K562 (cell line): Measurements from ENCODE around the gene SLC38A2. TPM values are rescaled to one million over a fixed set of nuclear protein-coding genes. Genes with fewer than 3 reads are reported as not detected.
A peak's percentile ranks its signal among the peaks of the same experiment; 100 is the strongest.

Source experiments
- ATAC-seq: fragments of 200-7000 bp; cut with Tn5 transposase; 3 replicates; pipeline ENCODE4 v1.9.1; 2020; ENCODE audit warnings: moderate library complexity
- BruUV-seq: library from RNA; stranded (reverse); fragments of 400-500 nt; replicated peaks from 2 replicates; lab custom pipeline; 2021; lab: Mats Ljungman, UMichigan
- CTCF ChIA-PET: fragments of 300-600 bp; formaldehyde crosslinking; extraction: SDS; loops from one replicate; lab custom pipeline; 2021; ENCODE audit warnings: low intra/inter-chr PET ratio; lab: Yijun Ruan, JAX
- POLR2A ChIA-PET: fragments of 300-600, 350-650 bp; sonication (Branson Sonifier 250); formaldehyde crosslinking; extraction: SDS; loops from one replicate; lab custom pipeline; 2021; ENCODE audit warnings: antibody characterized with exemption, inconsistent platforms; lab: Yijun Ruan, JAX
- DNase-seq, 4 experiments: peaks; one replicate each; pipeline versions ENCODE4 v3.0.0 to v3.0.0-alpha.2; 2011 to 2018; ENCODE audit warnings: low spot score in 3 of 4, mixed read lengths in 3 of 4; ENCODE audit errors: extremely low read depth in 1 of 4
- FAIRE-seq: peaks from 2 replicates; lab custom pipeline; 2011; peaks lifted over from hg19 to GRCh38; lab: Jason Lieb, UNC
- H2AFZ ChIP-seq: 2 replicates; pipeline ENCODE4 v1.6.0; 2011; ENCODE audit warnings: low read depth, low read length, control low read depth, inconsistent platforms
- H3K27ac ChIP-seq: fragments of 200-600 bp; 3 replicates; pipeline ENCODE4 v1.8.0; 2011; ENCODE audit warnings: low read depth, mild to moderate bottlenecking, control low read depth, inconsistent platforms, low read length, moderate library complexity, mixed read lengths; ENCODE audit errors: extremely low read depth
- H3K27me3 ChIP-seq, 2 experiments: fragments of 300-600 bp in 1 of 2; 2 replicates in 1 of 2; 3 replicates in 1 of 2; pipeline versions ENCODE4 v1.6.0 to v1.8.0; 2011; ENCODE audit warnings: inconsistent platforms in 2 of 2, low read length in 2 of 2, mild to moderate bottlenecking in 1 of 2, mixed read lengths in 1 of 2, moderate library complexity in 1 of 2; ENCODE audit not compliant: control insufficient read depth in 2 of 2, insufficient read depth in 2 of 2
- H3K36me3 ChIP-seq: fragments of 300-600 bp; 3 replicates; pipeline ENCODE4 v1.8.0; 2011; ENCODE audit warnings: mild to moderate bottlenecking, low read length, inconsistent platforms; ENCODE audit not compliant: control insufficient read depth, insufficient read depth
- H3K4me1 ChIP-seq, 2 experiments: fragments of 200-600 bp in 1 of 2; replicated peaks in 1 of 2; 2 replicates in 1 of 2; 3 replicates in 1 of 2; pipeline versions ENCODE4 v1.5.1 to v1.8.0; 2011; ENCODE audit warnings: inconsistent platforms in 2 of 2, low read length in 2 of 2, mild to moderate bottlenecking in 1 of 2, mixed read lengths in 1 of 2, moderate library complexity in 1 of 2; ENCODE audit not compliant: control insufficient read depth in 2 of 2, insufficient read depth in 2 of 2
- H3K4me2 ChIP-seq: 2 replicates; pipeline ENCODE4 v1.6.1; 2011; ENCODE audit warnings: low read length, control low read depth, inconsistent platforms, mixed read lengths; ENCODE audit not compliant: insufficient read depth
- H3K4me3 ChIP-seq: fragments of 200-600 bp; sonication (generic), shearing (Covaris generic); 2 replicates; pipeline ENCODE4 v1.5.1; 2016; ENCODE audit warnings: control low read depth, inconsistent platforms
- H3K79me2 ChIP-seq: fragments of 200-600 bp; 3 replicates; pipeline ENCODE4 v1.8.0; 2011; ENCODE audit warnings: low read length, inconsistent platforms; ENCODE audit not compliant: control insufficient read depth, insufficient read depth
- H3K9ac ChIP-seq, 2 experiments: 2 replicates each; pipeline versions ENCODE4 v1.6.0 to v1.6.1; 2011; ENCODE audit warnings: low read depth in 2 of 2, low read length in 2 of 2, control low read depth in 1 of 2, inconsistent platforms in 1 of 2, mild to moderate bottlenecking in 1 of 2, mixed read lengths in 1 of 2; ENCODE audit not compliant: insufficient read depth in 1 of 2
- H3K9me1 ChIP-seq: one replicate; pipeline ENCODE4 v1.6.0; 2011; ENCODE audit warnings: inconsistent platforms, mild to moderate bottlenecking, low read length, moderate library complexity; ENCODE audit not compliant: control insufficient read depth, insufficient read depth
- H3K9me3 ChIP-seq: replicated peaks from 2 replicates; pipeline ENCODE4 v1.5.1; 2011; ENCODE audit warnings: low read depth, low read length, inconsistent platforms; ENCODE audit not compliant: control insufficient read depth, insufficient read depth
- H4K20me1 ChIP-seq: replicated peaks from 2 replicates; pipeline ENCODE4 v1.6.1; 2011; ENCODE audit warnings: low read length, inconsistent platforms, mixed read lengths; ENCODE audit not compliant: control insufficient read depth, insufficient read depth
- ATF3 ChIP-seq, 2 experiments: fragments of 450-650 bp in 1 of 2; sonication (generic) in 1 of 2; formaldehyde crosslinking in 1 of 2; IDR thresholded peaks in 1 of 2; conservative IDR thresholded peaks in 1 of 2; 2 replicates each; pipeline versions ENCODE4 v1.6.1 to v1.8.1; 2016 to 2023; ENCODE audit warnings: mild to moderate bottlenecking in 2 of 2, moderate library complexity in 2 of 2, inconsistent platforms in 1 of 2, missing genetic modification reagents in 1 of 2
- ELF2 ChIP-seq: fragments of 250-450 bp; sonication (Bioruptor Pico); IDR thresholded peaks from 2 replicates; pipeline ENCODE4 v1.5.0; 2021; ENCODE audit warnings: mild to moderate bottlenecking
- HMGXB4 ChIP-seq: sonication (generic); formaldehyde crosslinking; IDR thresholded peaks from 2 replicates; pipeline ENCODE4 v1.8.1; 2023; ENCODE audit warnings: mild to moderate bottlenecking, missing genetic modification reagents
- PML ChIP-seq: IDR thresholded peaks from 2 replicates; pipeline ENCODE4 v1.6.1; 2012; ENCODE audit warnings: low read length, inconsistent platforms
- TBL1XR1 ChIP-seq, 2 experiments: IDR thresholded peaks; 2 replicates each; pipeline ENCODE4 v1.6.1; 2012; ENCODE audit warnings: improper control_type of control experiment in 2 of 2, low read length in 2 of 2, mild to moderate bottlenecking in 1 of 2
- XRCC3 ChIP-seq: fragments of 450-650 bp; IDR thresholded peaks from 2 replicates; pipeline ENCODE4 v1.6.1; 2017; ENCODE audit warnings: mild to moderate bottlenecking, moderate library complexity
- ZBTB1 ChIP-seq: sonication (generic); formaldehyde crosslinking; IDR thresholded peaks from 2 replicates; pipeline ENCODE4 v1.8.1; 2023; ENCODE audit warnings: missing genetic modification reagents, low read depth, mild to moderate bottlenecking, borderline replicate concordance
- ZNF3 ChIP-seq: fragments of 250-450 bp; sonication (Bioruptor Pico); IDR thresholded peaks from 2 replicates; pipeline ENCODE4 v1.5.0; 2021; ENCODE audit warnings: mild to moderate bottlenecking, moderate library complexity
- WGBS: fragments of 100-300 bp; shearing (Covaris generic); methylation state at CpG from one replicate; pipeline ENCODE4 v1.1.6; 2016; ENCODE audit warnings: low coverage, mixed read lengths; ENCODE audit not compliant: insufficient coverage; ENCODE audit errors: missing lambda C conversion rate; 5-methylcytosine and 5-hydroxymethylcytosine counted together
- in situ Hi-C: fragments of 300-500 bp; cut with MboI; formaldehyde crosslinking; loops from 4 replicates; pipeline ENCODE4 v1.15.0; 2018; ENCODE audit warnings: inconsistent platforms, mixed read lengths
- intact Hi-C: fragments of 100-400 bp; cut with micrococcal nuclease; formaldehyde crosslinking; loops from 2 replicates; pipeline ENCODE4 v1.14.2; 2022
- polyA plus RNA-seq, 8 experiments: library from polyadenylated mRNA; depleted of rRNA in 4 of 8; stranded (reverse) in 5 of 8; unstranded in 3 of 8; fragments of >200 nt; fragmentation: Nextera tagmentation in 2 of 8; fragmentation: Illumina TruSeq in 1 of 8; extraction: Ambion mirVana in 2 of 8; extraction: Trizol in 1 of 8; gene quantifications; 2 replicates each; pipeline versions ENCODE4 v1.2.1 to v1.2.3, GENCODE V29; 2011 to 2014; ENCODE audit warnings: inconsistent platforms in 1 of 8, missing spikeins in 1 of 8
- total RNA-seq, 7 experiments: library from RNA; depleted of rRNA in 6 of 7; stranded (reverse); fragments of >200 nt in 6 of 7; fragmentation: Illumina TruSeq in 2 of 7; extraction: Trizol in 2 of 7; gene quantifications; 2 replicates each; pipeline versions ENCODE4 v1.2.1 to v1.2.3, GENCODE V29; 2011 to 2021; ENCODE audit warnings: low replicate concordance in 1 of 7
- TF ChIP-seq, protein P1 (sequence below): fragments of 250-450 bp; sonication (Bioruptor Pico); IDR thresholded peaks from 2 replicates; pipeline ENCODE4 v1.4.0; 2020
- TF ChIP-seq, protein P2 (sequence below): fragments of 450-650 bp; formaldehyde crosslinking; IDR thresholded peaks from 2 replicates; pipeline ENCODE4 v1.4.0; 2020; ENCODE audit warnings: mild to moderate bottlenecking

SLC38A2 gene
- total and polyA plus RNA-seq, 9 of the 15 experiments (the other 6 are each of a cell fraction or from before 2014, with no cell fraction given) = 98.7 to 292 (median 143) TPM

DNA sequence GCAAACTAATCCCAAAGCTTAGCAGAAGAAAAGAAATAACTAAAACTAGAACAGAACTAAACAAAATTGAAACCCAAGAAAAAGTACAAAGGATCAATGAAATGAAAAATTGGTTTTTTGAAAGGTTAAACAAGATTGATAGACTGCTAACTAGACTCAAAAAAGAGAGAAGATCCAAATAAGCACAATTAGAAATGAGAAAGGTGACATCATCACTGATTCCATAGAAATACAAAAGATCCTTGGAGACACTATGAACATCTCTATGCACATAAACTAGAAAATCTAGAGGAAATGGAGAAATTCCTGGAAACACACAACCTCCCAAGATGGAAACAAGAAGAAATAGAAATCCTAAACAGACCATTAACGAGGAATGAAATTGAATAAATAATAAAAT lies 47.1 kb upstream of the SLC38A2 start (continued):
- TF ChIP-seq ATF3 (IDR thresholded peaks at IDR 0.05) (peak; percentile 69), ATF3 (CRISPR knock-in tag; conservative IDR thresholded peaks at IDR 0.05) (no peak), XRCC3 (no peak), ELF2 (CRISPR knock-in tag) (no peak), ZNF3 (CRISPR knock-in tag) (no peak), ZBTB1 (CRISPR knock-in tag) (no peak), TBL1XR1 (IDR thresholded peaks at IDR 0.05; ENCODE audit: low read length in 2 of 2) (no peak)
- TF ChIP-seq, all 486 proteins: peak for 1

DNA sequence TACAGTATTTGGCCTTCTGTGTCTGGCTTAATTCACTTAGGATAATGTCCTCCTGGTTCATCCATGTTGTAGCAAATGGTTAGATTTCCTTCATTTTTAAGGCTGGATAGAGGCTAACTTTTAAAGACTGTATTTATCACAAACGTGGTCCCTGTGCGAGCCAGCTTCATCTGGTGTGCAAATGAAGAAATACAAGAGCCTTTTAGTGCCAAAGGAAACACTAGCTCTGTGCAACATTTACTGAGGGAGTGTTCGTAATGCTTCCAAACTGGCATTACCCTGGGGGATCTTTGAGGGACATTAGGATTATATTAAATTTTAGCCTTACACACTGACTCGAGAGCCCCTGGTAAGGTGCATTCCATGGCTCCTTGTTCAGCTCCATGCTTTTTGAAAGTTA lies 43.0 kb upstream of the SLC38A2 start:
- CTCF ChIA-PET = no interaction called here
- Histone ChIP-seq H3K27me3 (no peaks in the 10 kb centered on the region), H3K4me3 (no peak overlapping the region), H3K4me1 (no peaks in the 10 kb centered on the region), H2AFZ (no peak overlapping the region), H3K36me3 (no peaks in the 10 kb centered on the region), H3K9me1 (no peaks in the 10 kb centered on the region), H3K27ac (no peak overlapping the region), H3K4me2 (no peak overlapping the region), H3K9ac (no peak overlapping the region), H4K20me1 (no peaks in the 10 kb centered on the region), H3K79me2 (no peaks in the 10 kb centered on the region), H3K9me3 (no peaks in the 10 kb centered on the region)
- ATAC-seq = no peak
- peak; percentile 15 for FAIRE-seq
- no TSS peak for BruUV-seq
- in situ Hi-C loops (no loop called here), intact Hi-C loops (no loop called here)
- TF ChIP-seq PML = no peak
- TF ChIP-seq, protein P1, sequence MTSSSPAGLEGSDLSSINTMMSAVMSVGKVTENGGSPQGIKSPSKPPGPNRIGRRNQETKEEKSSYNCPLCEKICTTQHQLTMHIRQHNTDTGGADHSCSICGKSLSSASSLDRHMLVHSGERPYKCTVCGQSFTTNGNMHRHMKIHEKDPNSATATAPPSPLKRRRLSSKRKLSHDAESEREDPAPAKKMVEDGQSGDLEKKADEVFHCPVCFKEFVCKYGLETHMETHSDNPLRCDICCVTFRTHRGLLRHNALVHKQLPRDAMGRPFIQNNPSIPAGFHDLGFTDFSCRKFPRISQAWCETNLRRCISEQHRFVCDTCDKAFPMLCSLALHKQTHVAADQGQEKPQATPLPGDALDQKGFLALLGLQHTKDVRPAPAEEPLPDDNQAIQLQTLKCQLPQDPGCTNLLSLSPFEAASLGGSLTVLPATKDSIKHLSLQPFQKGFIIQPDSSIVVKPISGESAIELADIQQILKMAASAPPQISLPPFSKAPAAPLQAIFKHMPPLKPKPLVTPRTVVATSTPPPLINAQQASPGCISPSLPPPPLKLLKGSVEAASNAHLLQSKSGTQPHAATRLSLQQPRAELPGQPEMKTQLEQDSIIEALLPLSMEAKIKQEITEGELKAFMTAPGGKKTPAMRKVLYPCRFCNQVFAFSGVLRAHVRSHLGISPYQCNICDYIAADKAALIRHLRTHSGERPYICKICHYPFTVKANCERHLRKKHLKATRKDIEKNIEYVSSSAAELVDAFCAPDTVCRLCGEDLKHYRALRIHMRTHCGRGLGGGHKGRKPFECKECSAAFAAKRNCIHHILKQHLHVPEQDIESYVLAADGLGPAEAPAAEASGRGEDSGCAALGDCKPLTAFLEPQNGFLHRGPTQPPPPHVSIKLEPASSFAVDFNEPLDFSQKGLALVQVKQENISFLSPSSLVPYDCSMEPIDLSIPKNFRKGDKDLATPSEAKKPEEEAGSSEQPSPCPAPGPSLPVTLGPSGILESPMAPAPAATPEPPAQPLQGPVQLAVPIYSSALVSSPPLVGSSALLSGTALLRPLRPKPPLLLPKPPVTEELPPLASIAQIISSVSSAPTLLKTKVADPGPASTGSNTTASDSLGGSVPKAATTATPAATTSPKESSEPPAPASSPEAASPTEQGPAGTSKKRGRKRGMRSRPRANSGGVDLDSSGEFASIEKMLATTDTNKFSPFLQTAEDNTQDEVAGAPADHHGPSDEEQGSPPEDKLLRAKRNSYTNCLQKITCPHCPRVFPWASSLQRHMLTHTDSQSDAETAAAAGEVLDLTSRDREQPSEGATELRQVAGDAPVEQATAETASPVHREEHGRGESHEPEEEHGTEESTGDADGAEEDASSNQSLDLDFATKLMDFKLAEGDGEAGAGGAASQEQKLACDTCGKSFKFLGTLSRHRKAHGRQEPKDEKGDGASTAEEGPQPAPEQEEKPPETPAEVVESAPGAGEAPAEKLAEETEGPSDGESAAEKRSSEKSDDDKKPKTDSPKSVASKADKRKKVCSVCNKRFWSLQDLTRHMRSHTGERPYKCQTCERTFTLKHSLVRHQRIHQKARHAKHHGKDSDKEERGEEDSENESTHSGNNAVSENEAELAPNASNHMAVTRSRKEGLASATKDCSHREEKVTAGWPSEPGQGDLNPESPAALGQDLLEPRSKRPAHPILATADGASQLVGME (CRISPR knock-in tag) = no peak
- no peak for TF ChIP-seq HMGXB4
- TF ChIP-seq, protein P2, sequence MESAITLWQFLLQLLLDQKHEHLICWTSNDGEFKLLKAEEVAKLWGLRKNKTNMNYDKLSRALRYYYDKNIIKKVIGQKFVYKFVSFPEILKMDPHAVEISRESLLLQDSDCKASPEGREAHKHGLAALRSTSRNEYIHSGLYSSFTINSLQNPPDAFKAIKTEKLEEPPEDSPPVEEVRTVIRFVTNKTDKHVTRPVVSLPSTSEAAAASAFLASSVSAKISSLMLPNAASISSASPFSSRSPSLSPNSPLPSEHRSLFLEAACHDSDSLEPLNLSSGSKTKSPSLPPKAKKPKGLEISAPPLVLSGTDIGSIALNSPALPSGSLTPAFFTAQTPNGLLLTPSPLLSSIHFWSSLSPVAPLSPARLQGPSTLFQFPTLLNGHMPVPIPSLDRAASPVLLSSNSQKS (CRISPR knock-in tag) = no peak
- DNase-seq = no peak
- WGBS = 59% methylated on average over 4 of the region's 4 CpGs
- POLR2A ChIA-PET = no interaction called here
